ENCODE data around the gene KCTD18.

Gene KCTD18

GRCh38 chr2:200509612-200510433 lies at the start of gene KCTD18:
Gene KCTD18 (minus strand): TSS chr2:200510068. CDS start chr2:200507016, 3,052 bp downstream.
- peak; percentile 88 for DNase-seq

- DNase-seq, result no peak
These were observed 30.9 kb upstream of the KCTD18 start for GRCh38 chr2:200540793-200541192.

- no peak for DNase-seq
These were observed 28.3 kb upstream of the KCTD18 start for GRCh38 chr2:200538139-200538538.

- no peak for DNase-seq
These were observed 24.7 kb upstream of the KCTD18 start for GRCh38 chr2:200534572-200534971.

GRCh38 chr2:200533754-200534153 lies 23.9 kb upstream of the KCTD18 start:
- DNase-seq, result no peak

GRCh38 chr2:200528228-200528627 lies 18.4 kb upstream of the KCTD18 start:
- DNase-seq, result no peak

- peak; percentile 91 for DNase-seq
These were observed 16.2 kb upstream of the KCTD18 start, which contains the start of gene SGO2 for GRCh38 chr2:200525882-200526651. Gene SGO2 (plus strand): TSS chr2:200526207. CDS start chr2:200532976, 6,769 bp downstream.

- DNase-seq, result no peak
These were observed 15.6 kb upstream of the KCTD18 start for GRCh38 chr2:200525551-200525881.

GRCh38 chr2:200525066-200525465 lies 15.2 kb upstream of the KCTD18 start:
- DNase-seq, result no peak

- no peak for DNase-seq
These were observed 13.7 kb upstream of the KCTD18 start for GRCh38 chr2:200523604-200524003.

- no peak for DNase-seq
These were observed 13.3 kb upstream of the KCTD18 start for GRCh38 chr2:200523158-200523557.

- no peak for DNase-seq
These were observed 5.3 kb upstream of the KCTD18 start for GRCh38 chr2:200515155-200515554.

GRCh38 chr2:200509235-200509611 lies 645 bp downstream of the KCTD18 start:
- no peak for DNase-seq

- DNase-seq, result no peak
These were observed 2.7 kb downstream of the KCTD18 start for GRCh38 chr2:200507179-200507578.

- no peak for DNase-seq
These were observed 3.2 kb downstream of the KCTD18 start for GRCh38 chr2:200506679-200507078.

GRCh38 chr2:200502196-200502595 lies 7.7 kb downstream of the KCTD18 start:
- no peak for DNase-seq

GRCh38 chr2:200498402-200499162 lies 11.3 kb downstream of the KCTD18 start:
- no peak for DNase-seq

- no peak for DNase-seq
These were observed 13.2 kb downstream of the KCTD18 start for GRCh38 chr2:200496696-200497095.

GRCh38 chr2:200494048-200494447 lies 15.8 kb downstream of the KCTD18 start:
- DNase-seq, result no peak

- DNase-seq, result no peak
These were observed 17.2 kb downstream of the KCTD18 start for GRCh38 chr2:200492656-200493055.

GRCh38 chr2:200490001-200490400 lies 19.9 kb downstream of the KCTD18 start:
- no peak for DNase-seq

GRCh38 chr2:200488169-200488568 lies 21.7 kb downstream of the KCTD18 start:
- DNase-seq, result no peak

GRCh38 chr2:200486529-200486928 lies 23.3 kb downstream of the KCTD18 start:
- DNase-seq, result no peak
